H1 (cell line): ENCODE results near the gene TTC24. TPM values are rescaled to one million over a fixed set of nuclear protein-coding genes. Genes with fewer than 3 reads are reported as not detected.

Experiments used
- CTCF ChIA-PET: fragments of 300-600 bp; sonication (Branson Sonifier 250); formaldehyde crosslinking; loops from one replicate; lab custom pipeline; 2021; ENCODE audit not compliant: partially characterized antibody; lab: Charles Lee
- POLR2A ChIA-PET: fragments of 300-600 bp; sonication (Branson Sonifier 250); formaldehyde crosslinking; loops from one replicate; lab custom pipeline; 2021; ENCODE audit warnings: inconsistent platforms; ENCODE audit not compliant: partially characterized antibody; lab: Charles Lee
- DNase-seq, 2 experiments: peaks; one replicate each; pipeline versions ENCODE4 v3.0.0 to v3.0.0-alpha.2; 2010 to 2022; ENCODE audit warnings: low spot score in 2 of 2, low read depth in 1 of 2, mixed read lengths in 1 of 2
- FAIRE-seq: peaks from 2 replicates; lab custom pipeline; 2011; peaks lifted over from hg19 to GRCh38; lab: Jason Lieb, UNC
- H2AFZ ChIP-seq: 2 replicates; pipeline ENCODE4 v1.8.1; 2012; ENCODE audit warnings: low read length, inconsistent platforms
- H2AK5ac ChIP-seq: 2 replicates; pipeline ENCODE4 v1.6.1; 2013; ENCODE audit warnings: low read depth, low read length
- H2BK120ac ChIP-seq: replicated peaks from 2 replicates; pipeline ENCODE3; 2013; ENCODE audit warnings: low read depth, low read length, inconsistent platforms
- H2BK12ac ChIP-seq: 2 replicates; pipeline ENCODE4 v1.6.1; 2013; ENCODE audit warnings: low read depth, low read length
- H2BK15ac ChIP-seq: 2 replicates; pipeline ENCODE4 v1.6.1; 2013; ENCODE audit warnings: low read length
- H2BK20ac ChIP-seq: 2 replicates; pipeline ENCODE4 v1.6.1; 2013; ENCODE audit warnings: low read length
- H2BK5ac ChIP-seq: 2 replicates; pipeline ENCODE4 v1.6.1; 2013; ENCODE audit warnings: low read depth, low read length
- H3K14ac ChIP-seq: 2 replicates; pipeline ENCODE4 v1.6.1; 2013; ENCODE audit warnings: inconsistent platforms; ENCODE audit not compliant: insufficient read length
- H3K18ac ChIP-seq: 2 replicates; pipeline ENCODE4 v1.6.1; 2013; ENCODE audit warnings: low read length; ENCODE audit errors: extremely low read depth
- H3K23ac ChIP-seq: 2 replicates; pipeline ENCODE4 v1.6.1; 2013; ENCODE audit warnings: inconsistent platforms; ENCODE audit not compliant: insufficient read length
- H3K23me2 ChIP-seq: 2 replicates; pipeline ENCODE4 v1.6.1; 2013; ENCODE audit warnings: low read depth, low read length
- H3K27ac ChIP-seq: 2 replicates; pipeline ENCODE4 v1.6.1; 2011; ENCODE audit warnings: low read depth, low read length, inconsistent platforms
- H3K27me3 ChIP-seq, 4 experiments: replicated peaks in 1 of 4; 1 replicate in 1 of 4; 2 replicates in 3 of 4; pipeline versions ENCODE4 v1.6.1 to v1.8.1; 2011 to 2013; ENCODE audit warnings: low read length in 3 of 4, mild to moderate bottlenecking in 3 of 4, inconsistent platforms in 2 of 4, mixed read lengths in 2 of 4, moderate library complexity in 1 of 4; ENCODE audit not compliant: control insufficient read depth in 3 of 4, insufficient read depth in 3 of 4; ENCODE audit errors: extremely low read depth in 1 of 4
- H3K36me3 ChIP-seq, 4 experiments: 2 replicates each; pipeline versions ENCODE4 v1.6.1 to v1.8.1; 2011 to 2013; ENCODE audit warnings: mild to moderate bottlenecking in 4 of 4, low read length in 3 of 4, moderate library complexity in 2 of 4, control low read depth in 1 of 4, inconsistent platforms in 1 of 4; ENCODE audit not compliant: insufficient read depth in 4 of 4, control insufficient read depth in 2 of 4
- H3K4ac ChIP-seq: replicated peaks from 2 replicates; pipeline ENCODE3; 2013; ENCODE audit warnings: low read length, low read depth, mixed read lengths, inconsistent platforms; ENCODE audit not compliant: insufficient read length
- H3K4me1 ChIP-seq, 4 experiments: replicated peaks in 1 of 4; 1 replicate in 1 of 4; 2 replicates in 3 of 4; pipeline versions ENCODE4 v1.6.1 to v1.8.1; 2011 to 2013; ENCODE audit warnings: low read length in 3 of 4, inconsistent platforms in 2 of 4, mixed read lengths in 1 of 4; ENCODE audit not compliant: insufficient read depth in 4 of 4, control insufficient read depth in 3 of 4
- H3K4me2 ChIP-seq, 2 experiments: 2 replicates each; pipeline versions ENCODE4 v1.6.1 to v1.8.1; 2011 to 2013; ENCODE audit warnings: low read depth in 2 of 2, low read length in 2 of 2, control low read depth in 1 of 2, inconsistent platforms in 1 of 2, mild to moderate bottlenecking in 1 of 2; ENCODE audit not compliant: insufficient read depth in 1 of 2
- H3K4me3 ChIP-seq, 4 experiments: fragments of 200-600, 300-600 bp in 1 of 4; sonication (generic), shearing (Covaris generic), sonication (Bioruptor Twin) in 1 of 4; 2 replicates each; pipeline versions ENCODE4 v1.5.1 to v1.8.1; 2011 to 2016; ENCODE audit warnings: low read length in 4 of 4, low read depth in 3 of 4, control low read depth in 2 of 4, inconsistent platforms in 2 of 4, mild to moderate bottlenecking in 2 of 4, mixed read lengths in 1 of 4, moderate library complexity in 1 of 4; ENCODE audit not compliant: insufficient read depth in 2 of 4; ENCODE audit errors: extremely low read depth in 1 of 4
- H3K56ac ChIP-seq: replicated peaks from 2 replicates; pipeline ENCODE3; 2013; ENCODE audit warnings: low read depth, mild to moderate bottlenecking, mixed read lengths, low read length, inconsistent platforms; ENCODE audit not compliant: insufficient read length
- H3K79me1 ChIP-seq: 2 replicates; pipeline ENCODE4 v1.6.1; 2013; ENCODE audit warnings: low read depth, low read length, control low read depth
- H3K79me2 ChIP-seq, 2 experiments: 2 replicates each; pipeline versions ENCODE4 v1.6.1 to v1.8.1; 2012 to 2013; ENCODE audit warnings: low read length in 2 of 2, mild to moderate bottlenecking in 2 of 2, inconsistent platforms in 1 of 2; ENCODE audit not compliant: insufficient read depth in 2 of 2, control insufficient read depth in 1 of 2
- H3K9ac ChIP-seq, 4 experiments: replicated peaks in 1 of 4; 1 replicate in 1 of 4; 2 replicates in 3 of 4; pipeline versions ENCODE4 v1.6.1 to v1.8.1; 2011 to 2013; ENCODE audit warnings: low read depth in 3 of 4, low read length in 3 of 4, control low read depth in 2 of 4, mild to moderate bottlenecking in 2 of 4, moderate library complexity in 2 of 4, inconsistent platforms in 1 of 4; ENCODE audit errors: extremely low read depth in 1 of 4
- H3K9me3 ChIP-seq, 2 experiments: 2 replicates each; pipeline versions ENCODE4 v1.6.1 to v1.8.1; 2012 to 2013; ENCODE audit warnings: mild to moderate bottlenecking in 2 of 2, moderate library complexity in 2 of 2, control low read depth in 1 of 2, inconsistent platforms in 1 of 2, low read depth in 1 of 2, low read length in 1 of 2, mixed read lengths in 1 of 2; ENCODE audit not compliant: insufficient read depth in 2 of 2
- H4K20me1 ChIP-seq, 2 experiments: replicated peaks in 1 of 2; 2 replicates each; pipeline versions ENCODE3 to v1.8.1; 2011 to 2013; ENCODE audit warnings: inconsistent platforms in 2 of 2, low read length in 2 of 2, mild to moderate bottlenecking in 1 of 2; ENCODE audit not compliant: insufficient read depth in 2 of 2, control insufficient read depth in 1 of 2
- H4K5ac ChIP-seq: 2 replicates; pipeline ENCODE4 v1.6.1; 2013; ENCODE audit warnings: low read length, low read depth, mixed read lengths, inconsistent platforms; ENCODE audit not compliant: insufficient read length
- H4K8ac ChIP-seq: 2 replicates; pipeline ENCODE4 v1.8.0; 2013; ENCODE audit warnings: mild to moderate bottlenecking, moderate library complexity, low read length, inconsistent platforms; ENCODE audit not compliant: insufficient read depth; ENCODE audit errors: extremely low read depth
- H4K91ac ChIP-seq: replicated peaks from 2 replicates; pipeline ENCODE3; 2013; ENCODE audit warnings: low read length, mixed read lengths, inconsistent platforms; ENCODE audit not compliant: insufficient read length
- BRCA1 ChIP-seq: IDR thresholded peaks from 2 replicates; pipeline ENCODE4 v1.6.1; 2012; ENCODE audit warnings: low read depth, low read length, improper control_type of control experiment
- EGR1 ChIP-seq: IDR thresholded peaks from 2 replicates; pipeline ENCODE4 v1.6.1; 2011; ENCODE audit warnings: low read depth, low read length, borderline replicate concordance
- EZH2 ChIP-seq: fragments of 200-600 bp; sonication (generic); IDR thresholded peaks from 2 replicates; pipeline ENCODE4 v1.7.1; 2012; ENCODE audit warnings: low read depth, mild to moderate bottlenecking, moderate library complexity, low read length, inconsistent platforms; ENCODE audit not compliant: severe bottlenecking
- FOSL1 ChIP-seq: IDR thresholded peaks from 2 replicates; pipeline ENCODE4 v1.6.1; 2011; ENCODE audit warnings: mild to moderate bottlenecking, low read depth, low read length, moderate library complexity; ENCODE audit not compliant: insufficient read depth
- RBBP5 ChIP-seq: IDR thresholded peaks from 2 replicates; pipeline ENCODE4 v1.7.1; 2012; ENCODE audit warnings: low read depth, mild to moderate bottlenecking, inconsistent platforms, low read length, moderate library complexity, borderline replicate concordance
- RXRA ChIP-seq: IDR thresholded peaks from 2 replicates; pipeline ENCODE4 v1.6.1; 2011; ENCODE audit warnings: low read depth, mild to moderate bottlenecking, low read length, moderate library complexity; ENCODE audit not compliant: insufficient read depth
- SIN3A ChIP-seq, 2 experiments: IDR thresholded peaks in 1 of 2; conservative IDR thresholded peaks in 1 of 2; 2 replicates each; pipeline ENCODE4 v1.6.1; 2011 to 2012; ENCODE audit warnings: low read length in 2 of 2, improper control_type of control experiment in 1 of 2, low read depth in 1 of 2, mild to moderate bottlenecking in 1 of 2
- SRF ChIP-seq: IDR thresholded peaks from 2 replicates; pipeline ENCODE4 v1.6.1; 2011; ENCODE audit warnings: mild to moderate bottlenecking, low read depth, low read length, moderate library complexity
- YY1 ChIP-seq: IDR thresholded peaks from 2 replicates; pipeline ENCODE4 v1.6.1; 2011; ENCODE audit warnings: low read depth, mild to moderate bottlenecking, low read length
- WGBS, 2 experiments: shearing (Covaris generic) in 1 of 2; methylation state at CpG; one replicate each; pipeline versions ENCODE4 v1.1.6 to v1.1.7; 2013 to 2015; ENCODE audit warnings: low lambda C conversion rate in 2 of 2, mixed read lengths in 2 of 2, inconsistent platforms in 1 of 2, low coverage in 1 of 2, missing lambda C conversion rate in 1 of 2; ENCODE audit not compliant: insufficient replicate concordance in 2 of 2, insufficient coverage in 1 of 2, insufficient read length in 1 of 2; ENCODE audit errors: extremely low coverage in 1 of 2, missing lambda C conversion rate in 1 of 2; 5-methylcytosine and 5-hydroxymethylcytosine counted together
- polyA plus RNA-seq, 7 experiments: library from polyadenylated mRNA; depleted of rRNA in 3 of 7; stranded (reverse) in 5 of 7; unstranded in 2 of 7; fragments of >200 nt in 5 of 7; fragments of 200-250 nt in 2 of 7; gene quantifications; 1 replicate in 5 of 7; 2 replicates in 1 of 7; 4 replicates in 1 of 7; pipeline versions ENCODE4 v1.2.1 to v1.2.3, GENCODE V29; 2011 to 2013; ENCODE audit warnings: missing spikeins in 2 of 7, mixed read lengths in 2 of 7
- total RNA-seq: library from RNA; stranded (reverse); fragmentation: NEBNext Ultra II Directional; extraction: Animal tissue kit (Norgen Biotek cat#: 25700); gene quantifications from 2 replicates; pipeline ENCODE4 v1.2.1, GENCODE V29; 2021

TTC24 gene
- total and polyA plus RNA-seq, 2 of the 8 experiments (the other 6 are each of a cell fraction or from before 2014, with no cell fraction given): 0.08 TPM; not detected in 1

GRCh38 chr1:156598125-156598524 is 18.6 kb downstream of the TTC24 start:
- no peaks in the 10 kb centered on the region for H3K27me3 ChIP-seq
- H3K4me2 ChIP-seq: no peak overlapping the region
- no peak overlapping the region for H3K56ac ChIP-seq
- no peak for TF ChIP-seq SRF
- no peak for TF ChIP-seq RBBP5
- TF ChIP-seq YY1: no peak
- no peak for TF ChIP-seq RXRA
- no peak for TF ChIP-seq EZH2
- no peak for TF ChIP-seq EGR1
- no peak for TF ChIP-seq SIN3A (conservative IDR thresholded peaks at IDR 0.05 in 1 of 2, IDR thresholded peaks at IDR 0.05 in 1 of 2; ENCODE audit: low read depth in 1 of 2, low read length in 2 of 2)
- TF ChIP-seq FOSL1: no peak
- no peak for TF ChIP-seq BRCA1
- no peak overlapping the region for H2BK5ac ChIP-seq
- H4K20me1 ChIP-seq: peaks cover 0 to 6% of the 10 kb centered on the region in 2 experiments
- H3K18ac ChIP-seq: no peak overlapping the region
- peaks cover 3 to 19% of the 10 kb centered on the region in 2 experiments for H3K79me2 ChIP-seq
- 95% methylated on average over 5 of the region's 5 CpGs; no CpG with 5 or more reads in 1 of the 2 experiments for WGBS, 2 experiments
- H3K4me3 ChIP-seq: no peak overlapping the region
- DNase-seq (no peak), FAIRE-seq (no peak)
- no peaks in the 10 kb centered on the region for H3K9me3 ChIP-seq
- no peak overlapping the region for H2BK12ac ChIP-seq
- CTCF ChIA-PET: interaction anchor here (0.8 to 4.0 kb wide), 4 partner anchors 10 to 16 kb away, joined by 3 to 30 read pairs (median 4); no protein-coding TSS in a partner anchor
- no peak overlapping the region for H2AFZ ChIP-seq
- H2BK20ac ChIP-seq: no peak overlapping the region
- no peak overlapping the region for H3K4ac ChIP-seq
- peaks cover 2% of the 10 kb centered on the region; the same call in 1 of the 2 replicates for H3K79me1 ChIP-seq
- no peak overlapping the region for H2BK120ac ChIP-seq
- no peak overlapping the region for H3K27ac ChIP-seq
- no peak overlapping the region for H4K8ac ChIP-seq
- peaks cover 19 to 55% (median 43%) of the 10 kb centered on the region in 4 experiments for H3K36me3 ChIP-seq
- H2AK5ac ChIP-seq: no peak overlapping the region
- H3K4me1 ChIP-seq: peaks cover 0 to 8% (median 3%) of the 10 kb centered on the region in 4 experiments; a peak in 5 of 7 replicates
- H3K14ac ChIP-seq: no peak overlapping the region
- H2BK15ac ChIP-seq: no peak overlapping the region
- H4K91ac ChIP-seq: no peak overlapping the region
- H3K23ac ChIP-seq: no peak overlapping the region
- no peak overlapping the region for H4K5ac ChIP-seq
- POLR2A ChIA-PET: interaction anchor here (0.7 to 2.1 kb wide), 12 partner anchors 7 to 141 kb away, joined by 3 to 9 read pairs (median 4); no protein-coding TSS in a partner anchor
- H3K23me2 ChIP-seq: peaks cover 5% of the 10 kb centered on the region; the same call in 1 of the 2 replicates
- H3K9ac ChIP-seq: no peak overlapping the region
